ENCODE measurements around the gene SLC5A2.
A peak's percentile ranks its signal among the peaks of the same experiment; 100 is the strongest.
"Not testable (repeated sequence)": the region's sequence is repeated elsewhere in the genome, so short reads cannot be mapped to it uniquely, and the experiment has no call there.

Gene SLC5A2

GRCh38 chr16:31483081-31483480 is at the start of gene SLC5A2:
TSS of gene SLC5A2 (plus strand) at chr16:31483123. CDS start at chr16:31483137, 14 bp downstream.
- DNase-seq, result no peak

- DNase-seq, result no peak
Measured at GRCh38 chr16:31435341-31436220, 47.3 kb upstream of the SLC5A2 start.

- DNase-seq, result no peak
Measured at GRCh38 chr16:31436221-31437045, 46.5 kb upstream of the SLC5A2 start.

- DNase-seq, result no peak
Measured at GRCh38 chr16:31438414-31438813, 44.5 kb upstream of the SLC5A2 start.

- DNase-seq, result not testable (repeated sequence)
Measured at GRCh38 chr16:31439023-31439422, 43.9 kb upstream of the SLC5A2 start.

- DNase-seq, result no peak
Measured at GRCh38 chr16:31439519-31439918, 43.4 kb upstream of the SLC5A2 start.

- no peak for DNase-seq
Measured at GRCh38 chr16:31440516-31441184, 42.3 kb upstream of the SLC5A2 start.

- DNase-seq, result no peak
Measured at GRCh38 chr16:31441956-31442355, 41.0 kb upstream of the SLC5A2 start.

GRCh38 chr16:31445931-31446330 is 37.0 kb upstream of the SLC5A2 start:
- DNase-seq, result not testable (repeated sequence)

- DNase-seq, result no peak
Measured at GRCh38 chr16:31451201-31451600, 31.7 kb upstream of the SLC5A2 start.

- no peak for DNase-seq
Measured at GRCh38 chr16:31451681-31452351, 31.1 kb upstream of the SLC5A2 start.

- DNase-seq, result no peak
Measured at GRCh38 chr16:31452631-31453106, 30.3 kb upstream of the SLC5A2 start.

GRCh38 chr16:31453255-31454204 is 29.4 kb upstream of the SLC5A2 start:
- DNase-seq, result no peak

- no peak for DNase-seq
Measured at GRCh38 chr16:31455601-31456314, 27.2 kb upstream of the SLC5A2 start.

- no peak for DNase-seq
Measured at GRCh38 chr16:31456988-31457360, 25.9 kb upstream of the SLC5A2 start.

- peak; percentile 84 for DNase-seq
Measured at GRCh38 chr16:31458073-31458843, 24.7 kb upstream of the SLC5A2 start.

- peak; percentile 98 for DNase-seq
Measured at GRCh38 chr16:31458844-31459686, 23.9 kb upstream of the SLC5A2 start, which contains the start of gene ARMC5. TSS of gene ARMC5 (plus strand) at chr16:31459501. CDS start at chr16:31459525, 24 bp downstream.

GRCh38 chr16:31459687-31460581 is 23.0 kb upstream of the SLC5A2 start:
- DNase-seq, result peak; percentile 100
